BE2C (cell line): Measurements from ENCODE around the gene ARHGAP26.

Experiments
- DNase-seq: peaks from one replicate; pipeline ENCODE4 v3.0.0-alpha.2; 2020
- H3K27me3 ChIP-seq: fragments of 250-450 bp; sonication (Bioruptor Pico); 2 replicates; pipeline ENCODE4 v1.5.1; 2020; ENCODE audit warnings: mild to moderate bottlenecking
- H3K36me3 ChIP-seq: fragments of 250-450 bp; sonication (Bioruptor Pico); 2 replicates; pipeline ENCODE4 v1.5.1; 2020; ENCODE audit warnings: mild to moderate bottlenecking
- H3K4me1 ChIP-seq: fragments of 250-450 bp; sonication (Bioruptor Pico); 2 replicates; pipeline ENCODE4 v1.5.1; 2020
- H3K4me3 ChIP-seq: 2 replicates; pipeline ENCODE4 v1.5.1; 2011; ENCODE audit warnings: low read depth, low read length
- H3K9me3 ChIP-seq: fragments of 250-450 bp; sonication (Bioruptor Pico); 2 replicates; pipeline ENCODE4 v1.5.1; 2020
- CTCF ChIP-seq: IDR thresholded peaks from 2 replicates; pipeline ENCODE4 v1.5.1; 2012; ENCODE audit warnings: mild to moderate bottlenecking, low read depth, low read length

ARHGAP26 gene

GRCh38 chr5:142861011-142861410 lies 90.8 kb downstream of the ARHGAP26 start:
- TF ChIP-seq CTCF: no peak
- Histone ChIP-seq H3K36me3 (no peaks in the 10 kb centered on the region), H3K27me3 (no peaks in the 10 kb centered on the region), H3K9me3 (no peaks in the 10 kb centered on the region; the same call in 1 of the 2 replicates), H3K4me3 (no peak overlapping the region), H3K4me1 (peaks cover 12% of the 10 kb centered on the region)
- DNase-seq: no peak

GRCh38 chr5:142862594-142862993 lies 92.4 kb downstream of the ARHGAP26 start:
- no peak overlapping the region for H3K4me3 ChIP-seq
- no peak for TF ChIP-seq CTCF
- H3K36me3 ChIP-seq: no peaks in the 10 kb centered on the region
- peaks cover 27% of the 10 kb centered on the region for H3K4me1 ChIP-seq
- no peaks in the 10 kb centered on the region for H3K27me3 ChIP-seq
- H3K9me3 ChIP-seq: no peaks in the 10 kb centered on the region
- no peak for DNase-seq

GRCh38 chr5:142863856-142864255 lies 93.7 kb downstream of the ARHGAP26 start:
- peaks cover 29% of the 10 kb centered on the region for H3K4me1 ChIP-seq
- H3K9me3 ChIP-seq: no peaks in the 10 kb centered on the region
- H3K36me3 ChIP-seq: no peaks in the 10 kb centered on the region
- H3K4me3 ChIP-seq: no peak overlapping the region
- no peaks in the 10 kb centered on the region for H3K27me3 ChIP-seq
- no peak for DNase-seq
- TF ChIP-seq CTCF: no peak

GRCh38 chr5:142864290-142865260 lies 94.4 kb downstream of the ARHGAP26 start:
- Histone ChIP-seq H3K36me3 (no peaks in the 10 kb centered on the region), H3K4me3 (no peak overlapping the region), H3K27me3 (no peaks in the 10 kb centered on the region), H3K4me1 (peaks cover 29% of the 10 kb centered on the region), H3K9me3 (no peaks in the 10 kb centered on the region)
- no peak for DNase-seq
- no peak for TF ChIP-seq CTCF

GRCh38 chr5:142865631-142866030 lies 95.5 kb downstream of the ARHGAP26 start:
- H3K9me3 ChIP-seq: no peaks in the 10 kb centered on the region
- no peaks in the 10 kb centered on the region for H3K27me3 ChIP-seq
- peaks cover 29% of the 10 kb centered on the region for H3K4me1 ChIP-seq
- DNase-seq: no peak
- no peaks in the 10 kb centered on the region for H3K36me3 ChIP-seq
- no peak overlapping the region for H3K4me3 ChIP-seq
- TF ChIP-seq CTCF: no peak
